HL-60/S4 treated with retinoic acid at 250 ng/mL for 4 days and 3 days (cell line): ENCODE measurements around the gene HLA-DMA.

Source experiments
- in situ Hi-C: fragments of 300-500 bp; cut with MboI; formaldehyde crosslinking; loops from 2 replicates; pipeline ENCODE4 v1.7.0; 2022; ENCODE audit warnings: low sequenced_read_pairs

HLA-DMA gene

GRCh38 chr6:32952817-32953739, at the start of gene HLA-DMA:
HLA-DMA (minus strand) TSS chr6:32953097; CDS start chr6:32953036, 61 bp downstream.
- in situ Hi-C loops, result no loop called here

- in situ Hi-C loops, result no loop called here
These were observed 48.8 kb upstream of the HLA-DMA start for GRCh38 chr6:33001685-33002084.

DNA sequence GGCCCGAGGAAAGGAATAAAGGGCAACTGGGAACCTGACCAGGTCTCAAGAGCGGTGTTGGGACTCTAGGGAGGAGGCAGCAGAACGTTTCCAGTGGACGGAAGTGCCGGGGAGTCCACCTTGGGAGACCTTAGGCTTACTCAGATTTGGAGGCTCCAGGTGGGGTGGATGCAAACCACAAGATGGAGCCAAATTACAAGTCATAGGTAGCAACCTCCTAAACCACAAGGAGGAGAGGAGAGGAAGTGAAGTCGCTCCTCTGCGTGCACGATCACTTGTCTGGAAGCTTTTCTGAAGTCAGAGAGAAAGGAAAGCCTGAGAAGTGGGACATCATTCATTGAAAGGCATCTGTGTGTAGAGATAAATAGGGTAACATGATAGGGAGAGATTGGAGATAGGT, 47.2 kb upstream of the HLA-DMA start:
- in situ Hi-C loops, result no loop called here

GRCh38 chr6:32995448-32995847, 42.6 kb upstream of the HLA-DMA start:
- in situ Hi-C loops, result loop anchor here (25.0 kb wide), 1 partner anchor 108 kb away; no protein-coding TSS in a partner anchor

- in situ Hi-C loops, result loop anchor here (25.0 kb wide), 1 partner anchor 106 kb away; no protein-coding TSS in a partner anchor
These were observed 40.6 kb upstream of the HLA-DMA start for GRCh38 chr6:32993363-32993973.

DNA sequence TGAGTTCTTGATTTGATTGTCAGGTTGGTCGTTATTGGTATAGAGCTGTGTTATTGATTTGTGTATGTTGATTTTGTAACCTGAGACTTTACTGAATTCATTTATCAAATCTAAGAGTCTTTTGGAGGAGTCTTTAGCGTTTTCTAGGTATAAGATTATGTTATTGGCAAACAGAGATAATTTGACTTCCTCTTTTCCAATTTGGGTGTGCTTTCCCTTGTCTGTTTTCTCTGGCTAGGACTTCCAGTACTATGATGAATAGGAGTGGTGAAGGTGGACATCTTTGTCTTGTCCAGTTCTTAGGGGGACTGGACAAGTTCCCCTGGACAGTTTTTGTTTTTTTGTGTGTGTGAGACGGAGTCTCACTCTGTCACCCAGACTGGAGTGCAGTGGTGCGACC, 39.1 kb upstream of the HLA-DMA start:
- in situ Hi-C loops, result loop anchor here (25.0 kb wide), 1 partner anchor 105 kb away; no protein-coding TSS in a partner anchor

DNA sequence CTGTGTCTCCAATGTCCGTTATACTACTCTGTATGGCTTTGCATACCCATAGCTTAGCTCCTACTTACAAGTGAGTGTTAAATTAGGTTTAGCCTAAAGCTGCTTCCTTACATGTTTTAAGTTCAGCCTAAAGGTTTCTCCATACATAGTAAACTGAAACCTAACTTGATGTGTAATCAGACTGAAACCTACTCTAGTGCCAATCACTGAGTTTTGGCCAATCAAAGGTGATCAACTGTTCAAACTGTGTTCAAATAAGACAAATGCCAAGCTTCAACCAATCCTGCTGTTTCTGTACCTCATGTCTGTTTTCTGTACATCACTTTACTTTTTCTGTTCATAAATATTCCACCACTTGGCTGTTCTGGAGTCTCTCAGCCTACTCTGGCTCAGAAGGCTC, 36.5 kb upstream of the HLA-DMA start:
- in situ Hi-C loops, result loop anchor here (25.0 kb wide), 1 partner anchor 102 kb away; no protein-coding TSS in a partner anchor

DNA sequence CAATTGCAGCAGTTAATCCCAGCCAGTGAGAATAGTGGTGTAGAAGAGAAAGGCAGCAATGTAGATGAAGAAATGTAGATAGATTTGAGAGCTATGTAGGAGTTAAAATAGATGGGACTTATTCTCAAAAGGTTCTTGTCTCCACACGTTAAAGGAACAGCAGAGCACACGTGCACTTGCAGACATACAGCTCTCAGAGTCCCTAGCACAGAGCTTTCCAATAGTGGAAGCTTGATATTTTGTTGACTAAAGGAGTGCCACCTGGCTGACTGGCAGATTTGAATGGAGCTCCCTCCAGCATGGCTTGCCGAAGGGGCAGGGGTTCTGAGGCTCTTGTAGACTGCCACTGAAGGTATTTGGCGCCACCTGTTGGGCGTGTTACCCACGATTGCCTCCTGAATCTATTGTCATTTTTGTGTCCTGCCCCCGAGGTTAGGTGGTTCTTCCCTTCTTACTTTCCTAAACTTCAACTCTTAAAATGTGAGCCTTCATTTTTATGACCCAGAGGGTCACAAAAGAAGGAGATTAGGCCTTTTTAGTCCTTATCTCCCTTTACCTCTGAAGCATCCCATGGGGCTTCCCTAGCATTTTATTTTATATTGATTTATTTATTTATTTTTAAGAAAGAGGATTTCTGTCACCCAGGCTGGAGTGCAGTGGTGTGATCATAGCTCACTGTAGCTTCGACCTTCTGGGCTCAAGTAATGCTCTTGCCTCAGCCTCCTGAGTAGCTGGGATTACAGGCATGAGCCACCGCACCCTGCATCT, 31.9 kb upstream of the HLA-DMA start:
- in situ Hi-C loops, result loop anchor here (25.0 kb wide), 1 partner anchor 98 kb away; no protein-coding TSS in a partner anchor

- in situ Hi-C loops, result loop anchor here (25.0 kb wide), 1 partner anchor 97 kb away; no protein-coding TSS in a partner anchor
These were observed 31.2 kb upstream of the HLA-DMA start for GRCh38 chr6:32983964-32984621.

GRCh38 chr6:32983493-32983848, 30.6 kb upstream of the HLA-DMA start:
- in situ Hi-C loops, result loop anchor here (25.0 kb wide), 1 partner anchor 96 kb away; no protein-coding TSS in a partner anchor

GRCh38 chr6:32982702-32983492, 30.0 kb upstream of the HLA-DMA start:
- in situ Hi-C loops, result loop anchor here (25.0 kb wide), 1 partner anchor 96 kb away; no protein-coding TSS in a partner anchor

- in situ Hi-C loops, result loop anchor here (25.0 kb wide), 1 partner anchor 95 kb away; no protein-coding TSS in a partner anchor
These were observed 29.3 kb upstream of the HLA-DMA start for GRCh38 chr6:32982084-32982701.

GRCh38 chr6:32980488-32981038, 27.7 kb upstream of the HLA-DMA start:
- in situ Hi-C loops, result loop anchor here (25.0 kb wide), 1 partner anchor 93 kb away; no protein-coding TSS in a partner anchor

DNA sequence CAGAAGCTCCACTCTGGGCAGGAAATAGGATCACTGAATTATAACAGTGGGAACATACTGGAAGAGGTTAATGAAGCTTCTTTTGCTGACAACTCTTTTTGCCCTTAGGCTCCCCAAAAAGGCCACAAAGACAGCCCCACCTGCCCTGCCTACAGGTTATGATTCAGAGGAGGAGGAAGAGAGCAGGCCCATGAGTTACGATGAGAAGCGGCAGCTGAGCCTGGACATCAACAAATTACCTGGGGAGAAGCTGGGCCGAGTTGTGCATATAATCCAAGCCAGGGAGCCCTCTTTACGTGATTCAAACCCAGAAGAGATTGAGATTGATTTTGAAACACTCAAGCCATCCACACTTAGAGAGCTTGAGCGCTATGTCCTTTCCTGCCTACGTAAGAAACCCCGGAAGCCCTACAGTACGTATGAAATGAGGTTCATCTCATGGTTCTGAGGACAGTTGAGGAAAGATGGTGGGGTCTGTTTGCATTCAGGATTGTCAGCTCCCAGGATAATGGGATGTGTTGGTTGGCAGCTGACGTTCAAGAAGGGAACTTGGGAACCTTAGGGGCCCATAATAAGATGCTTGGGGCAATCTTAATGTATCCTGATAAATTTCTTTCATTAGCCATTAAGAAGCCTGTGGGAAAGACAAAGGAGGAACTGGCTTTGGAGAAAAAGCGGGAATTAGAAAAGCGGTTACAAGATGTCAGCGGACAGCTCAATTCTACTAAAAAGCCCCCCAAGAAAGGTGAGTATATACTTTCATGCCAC, 27.0 kb upstream of the HLA-DMA start:
- in situ Hi-C loops, result loop anchor here (25.0 kb wide), 1 partner anchor 93 kb away; no protein-coding TSS in a partner anchor

DNA sequence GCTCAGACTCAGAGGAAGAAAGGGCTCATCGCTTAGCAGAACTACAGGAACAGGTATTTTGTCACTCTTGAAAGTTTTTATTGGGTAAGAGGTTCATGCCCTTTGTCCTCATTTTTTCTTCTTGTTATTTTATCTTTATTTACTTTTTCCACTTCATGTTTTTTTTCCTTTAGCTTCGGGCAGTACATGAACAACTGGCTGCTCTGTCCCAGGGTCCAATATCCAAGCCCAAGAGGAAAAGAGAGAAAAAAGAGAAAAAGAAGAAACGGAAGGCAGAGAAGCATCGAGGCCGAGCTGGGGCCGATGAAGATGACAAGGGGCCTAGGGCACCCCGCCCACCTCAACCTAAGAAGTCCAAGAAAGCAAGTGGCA, 25.0 kb upstream of the HLA-DMA start:
- in situ Hi-C loops, result loop anchor here (25.0 kb wide), 1 partner anchor 91 kb away; no protein-coding TSS in a partner anchor

DNA sequence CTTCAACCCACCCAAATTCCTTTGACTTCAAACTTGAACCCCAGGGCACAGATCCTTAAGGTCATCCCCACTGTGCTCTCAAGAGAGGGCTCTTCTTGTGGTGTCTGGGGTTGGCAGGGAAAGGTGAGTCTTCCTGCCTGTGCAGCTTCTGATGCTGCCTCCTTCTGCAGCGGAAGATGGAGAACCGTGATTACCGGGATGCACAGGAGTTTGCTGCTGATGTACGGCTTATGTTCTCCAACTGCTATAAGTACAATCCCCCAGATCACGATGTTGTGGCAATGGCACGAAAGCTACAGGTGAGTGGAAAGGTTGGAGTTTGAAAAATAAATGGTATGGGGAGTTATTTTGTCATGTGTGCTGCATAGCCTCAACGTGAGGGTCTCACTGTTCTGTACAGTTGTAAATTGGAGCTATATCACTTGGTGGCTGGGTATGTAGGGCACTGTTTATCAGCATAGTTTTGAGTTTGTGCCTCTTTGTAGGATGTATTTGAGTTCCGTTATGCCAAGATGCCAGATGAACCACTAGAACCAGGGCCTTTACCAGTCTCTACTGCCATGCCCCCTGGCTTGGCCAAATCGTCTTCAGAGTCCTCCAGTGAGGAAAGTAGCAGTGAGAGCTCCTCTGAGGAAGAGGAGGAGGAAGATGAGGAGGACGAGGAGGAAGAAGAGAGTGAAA, 24.5 kb upstream of the HLA-DMA start:
- in situ Hi-C loops, result loop anchor here (25.0 kb wide), 1 partner anchor 90 kb away; no protein-coding TSS in a partner anchor
